GM12878 (cell line): ENCODE data around the gene ADAMTSL4. TPM values are rescaled to one million over a fixed set of nuclear protein-coding genes. Genes with fewer than 3 reads are reported as not detected.

Experiments
- BCL11A ChIP-seq: IDR thresholded peaks from 2 replicates; pipeline ENCODE4 v1.6.1; 2011; ENCODE audit warnings: low read depth, low read length
- CBFB ChIP-seq: IDR thresholded peaks from 2 replicates; pipeline ENCODE4 v1.6.1; 2016; ENCODE audit warnings: antibody characterized with exemption, low read depth
- CEBPZ ChIP-seq: fragments of 150-350 bp; IDR thresholded peaks from 2 replicates; pipeline ENCODE4 v1.6.1; 2016; ENCODE audit warnings: low read depth, low read length
- ELK1 ChIP-seq: IDR thresholded peaks from 2 replicates; pipeline ENCODE4 v1.6.1; 2012; ENCODE audit warnings: low read depth, low read length, improper control_type of control experiment
- EP300 ChIP-seq, 2 experiments: fragments of 150-350 bp in 1 of 2; IDR thresholded peaks; 2 replicates each; pipeline ENCODE4 v1.6.1; 2011 to 2012; ENCODE audit warnings: low read depth in 2 of 2, low read length in 2 of 2, borderline replicate concordance in 1 of 2, improper control_type of control experiment in 1 of 2, inconsistent platforms in 1 of 2; ENCODE audit not compliant: control insufficient read depth in 1 of 2
- ESRRA ChIP-seq: IDR thresholded peaks from 2 replicates; pipeline ENCODE4 v1.6.1; 2012; ENCODE audit warnings: mild to moderate bottlenecking, low read length, improper control_type of control experiment
- ETV6 ChIP-seq, 2 experiments: fragments of 450-650 bp in 1 of 2; IDR thresholded peaks in 1 of 2; conservative IDR thresholded peaks in 1 of 2; 2 replicates each; pipeline ENCODE4 v1.6.1; 2014; ENCODE audit warnings: antibody characterized with exemption in 1 of 2, borderline replicate concordance in 1 of 2, low read depth in 1 of 2, mild to moderate bottlenecking in 1 of 2, moderate library complexity in 1 of 2
- FOXK2 ChIP-seq: fragments of 450-650 bp; IDR thresholded peaks from 2 replicates; pipeline ENCODE4 v1.6.1; 2017; ENCODE audit warnings: mild to moderate bottlenecking, moderate library complexity
- NRF1 ChIP-seq: conservative IDR thresholded peaks from 2 replicates; pipeline ENCODE4 v1.6.1; 2011; ENCODE audit warnings: mild to moderate bottlenecking, low read depth, low read length, improper control_type of control experiment
- PAX5 ChIP-seq: IDR thresholded peaks from 2 replicates; pipeline ENCODE4 v1.6.1; 2011; ENCODE audit warnings: low read depth, low read length, borderline replicate concordance
- RAD51 ChIP-seq: fragments of 450-650 bp; IDR thresholded peaks from 2 replicates; pipeline ENCODE4 v1.6.1; 2016; ENCODE audit warnings: moderate library complexity, mild to moderate bottlenecking, inconsistent platforms
- RELA ChIP-seq: fragments of 450-650 bp; IDR thresholded peaks from 2 replicates; pipeline ENCODE4 v1.8.0; 2014; ENCODE audit warnings: borderline replicate concordance; ENCODE audit not compliant: partially characterized antibody
- RFX5 ChIP-seq: IDR thresholded peaks from 2 replicates; pipeline ENCODE4 v1.6.1; 2011; ENCODE audit warnings: low read depth, low read length, improper control_type of control experiment
- SUZ12 ChIP-seq: fragments of 200-600 bp; sonication (generic); IDR thresholded peaks from one replicate; pipeline ENCODE4 v1.6.1; 2018; ENCODE audit warnings: antibody characterized with exemption, mild to moderate bottlenecking; ENCODE audit not compliant: unreplicated experiment
- TCF12 ChIP-seq: IDR thresholded peaks from 2 replicates; pipeline ENCODE4 v1.6.1; 2011; ENCODE audit warnings: low read depth, mild to moderate bottlenecking, low read length
- ZBED1 ChIP-seq: IDR thresholded peaks from 2 replicates; pipeline ENCODE4 v1.6.1; 2016; ENCODE audit warnings: borderline replicate concordance
- ZNF207 ChIP-seq: fragments of 450-650 bp; IDR thresholded peaks from 2 replicates; pipeline ENCODE4 v1.6.1; 2014; ENCODE audit warnings: antibody characterized with exemption, mild to moderate bottlenecking, borderline replicate concordance
- ZNF592 ChIP-seq: fragments of 450-650 bp; IDR thresholded peaks from 2 replicates; pipeline ENCODE4 v1.6.1; 2017; ENCODE audit warnings: mild to moderate bottlenecking, moderate library complexity
- polyA plus RNA-seq, 11 experiments: library from polyadenylated mRNA; depleted of rRNA in 4 of 11; unstranded in 6 of 11; stranded (reverse) in 5 of 11; fragments of >200 nt; fragmentation: Nextera tagmentation in 4 of 11; fragmentation: Illumina TruSeq in 1 of 11; extraction: Ambion mirVana in 4 of 11; extraction: Trizol in 1 of 11; gene quantifications; 1 replicate in 1 of 11; 2 replicates in 10 of 11; pipeline versions ENCODE4 v1.2.1 to v1.2.3, GENCODE V29; 2011 to 2016; ENCODE audit warnings: inconsistent platforms in 2 of 11, missing spikeins in 2 of 11, low read depth in 1 of 11
- total RNA-seq, 4 experiments: library from RNA; depleted of rRNA in 3 of 4; stranded (reverse); fragments of >200 nt in 3 of 4; fragmentation: Illumina TruSeq in 1 of 4; extraction: Trizol in 1 of 4; gene quantifications; 2 replicates each; pipeline versions ENCODE4 v1.2.1 to v1.2.3, GENCODE V29; 2013 to 2021
- TF ChIP-seq, protein P1 (sequence below): fragments of 450-650 bp; IDR thresholded peaks from 2 replicates; pipeline ENCODE4 v1.6.1; 2016; ENCODE audit warnings: mild to moderate bottlenecking

ADAMTSL4 gene
- total and polyA plus RNA-seq, 10 of the 15 experiments (the other 5 are each of a cell fraction or from before 2014, with no cell fraction given) = 0.04 to 0.15 (median 0.05) TPM; not detected in 5

DNA sequence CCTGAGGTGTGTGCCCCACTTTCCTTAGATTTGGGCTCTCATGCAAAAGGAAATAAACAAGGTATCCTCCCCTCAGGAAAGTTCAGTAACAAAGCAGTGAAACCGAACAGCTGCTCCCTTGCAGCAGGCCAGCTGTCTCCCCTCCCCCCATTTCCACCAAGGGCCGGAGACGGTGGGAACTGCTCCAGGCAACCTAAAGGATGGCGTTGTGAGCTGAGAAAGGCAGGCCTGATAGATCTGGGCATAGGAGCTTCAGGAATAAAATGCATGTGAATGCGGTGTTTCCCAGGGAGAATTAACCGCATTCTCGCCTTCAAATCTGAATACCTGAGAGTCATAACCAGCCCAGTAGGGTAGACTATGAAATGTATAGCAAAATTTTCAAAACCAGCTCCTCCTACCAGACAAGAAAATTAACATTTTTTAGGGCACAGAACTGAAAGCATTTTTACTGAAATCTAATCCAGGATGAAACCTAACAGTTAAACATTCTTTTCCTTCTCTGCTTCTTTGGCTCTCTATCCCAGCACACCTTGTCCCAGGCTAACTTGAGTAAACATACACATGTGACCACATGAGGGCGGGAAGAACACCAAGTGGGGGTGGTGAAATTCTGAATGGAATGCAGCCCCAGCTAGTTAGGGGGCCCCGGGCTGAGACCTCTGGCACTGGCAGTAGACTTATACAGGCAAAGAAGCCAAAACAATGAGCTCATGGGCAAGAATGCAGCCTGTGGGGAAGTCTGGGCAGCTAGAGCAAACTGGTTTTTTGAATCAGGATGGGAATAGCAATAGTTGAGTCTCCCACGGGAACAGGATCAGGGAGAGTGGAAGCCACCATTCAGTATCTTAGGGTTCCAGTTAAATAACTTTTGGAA, 18.7 kb downstream of the ADAMTSL4 start (continued):
- TF ChIP-seq ELK1 = no peak
- TF ChIP-seq, protein P1, sequence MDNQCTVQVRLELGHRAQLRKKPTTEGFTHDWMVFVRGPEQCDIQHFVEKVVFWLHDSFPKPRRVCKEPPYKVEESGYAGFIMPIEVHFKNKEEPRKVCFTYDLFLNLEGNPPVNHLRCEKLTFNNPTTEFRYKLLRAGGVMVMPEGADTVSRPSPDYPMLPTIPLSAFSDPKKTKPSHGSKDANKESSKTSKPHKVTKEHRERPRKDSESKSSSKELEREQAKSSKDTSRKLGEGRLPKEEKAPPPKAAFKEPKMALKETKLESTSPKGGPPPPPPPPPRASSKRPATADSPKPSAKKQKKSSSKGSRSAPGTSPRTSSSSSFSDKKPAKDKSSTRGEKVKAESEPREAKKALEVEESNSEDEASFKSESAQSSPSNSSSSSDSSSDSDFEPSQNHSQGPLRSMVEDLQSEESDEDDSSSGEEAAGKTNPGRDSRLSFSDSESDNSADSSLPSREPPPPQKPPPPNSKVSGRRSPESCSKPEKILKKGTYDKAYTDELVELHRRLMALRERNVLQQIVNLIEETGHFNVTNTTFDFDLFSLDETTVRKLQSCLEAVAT = no peak
- TF ChIP-seq CEBPZ = no peak
- TF ChIP-seq ZNF207 = no peak
- TF ChIP-seq ESRRA = no peak
- TF ChIP-seq RAD51 = peak; percentile 27; the same call in 1 of the 2 replicates
- peak in 1 of 2 experiments; percentile 42; a peak in 1 of 4 replicates for TF ChIP-seq EP300 (IDR thresholded peaks at IDR 0.05; ENCODE audit: borderline replicate concordance in 1 of 2, control insufficient read depth in 1 of 2, low read depth in 2 of 2, low read length in 2 of 2)
- TF ChIP-seq RELA = no peak
- no peak for TF ChIP-seq FOXK2
- TF ChIP-seq ZNF592 = no peak
- TF ChIP-seq TCF12 = peak; percentile 99
- no peak for TF ChIP-seq SUZ12
- TF ChIP-seq BCL11A = no peak
- no peak for TF ChIP-seq ZBED1
- no peak; the same call in 1 of the 2 replicates for TF ChIP-seq CBFB
- no peak for TF ChIP-seq ETV6 (conservative IDR thresholded peaks at IDR 0.05 in 1 of 2, IDR thresholded peaks at IDR 0.05 in 1 of 2; ENCODE audit: borderline replicate concordance in 1 of 2, low read depth in 1 of 2)
- TF ChIP-seq RFX5 = no peak
- no peak for TF ChIP-seq NRF1
- no peak for TF ChIP-seq PAX5
